Right lobe of liver (tissue), 6 donors: ENCODE results near the gene NR5A1. TPM values are rescaled to one million over a fixed set of nuclear protein-coding genes. Genes with fewer than 3 reads are reported as not detected.
A peak's percentile ranks its signal among the peaks of the same experiment; 100 is the strongest.

ENCODE experiments used
- ATAC-seq, 4 donors: fragments of 200-7000 bp; cut with Tn5 transposase; one replicate each; pipeline ENCODE4 v1.9.1; 2020; ENCODE audit warnings: mild to moderate bottlenecking in 4 of 4, moderate library complexity in 4 of 4
- DNase-seq, 3 donors: peaks; one replicate each; pipeline ENCODE4 v3.0.0-alpha.2; 2020
- H3K27ac ChIP-seq, 3 donors: fragments of 200-600 bp; one replicate each; pipeline ENCODE4 v1.8.0; 2022
- H3K27me3 ChIP-seq, 2 donors: fragments of 200-600 bp; one replicate each; pipeline ENCODE4 v1.8.0; 2022
- H3K36me3 ChIP-seq, 4 donors: fragments of 200-600 bp; sonication (generic) in 1 of 4; one replicate each; pipeline versions ENCODE4 v1.5.1 to v1.8.0; 2017 to 2022; ENCODE audit warnings: control low read depth in 1 of 4
- H3K4me1 ChIP-seq, 4 donors: fragments of 200-600 bp; sonication (generic) in 1 of 4; one replicate each; pipeline versions ENCODE4 v1.5.1 to v1.8.0; 2017 to 2022; ENCODE audit warnings: control low read depth in 1 of 4
- H3K4me3 ChIP-seq, 3 donors: fragments of 200-600 bp; one replicate each; pipeline ENCODE4 v1.8.0; 2022
- H3K9me3 ChIP-seq, 4 donors: fragments of 200-600 bp; sonication (generic) in 1 of 4; one replicate each; pipeline versions ENCODE4 v1.5.1 to v1.8.0; 2017 to 2022; ENCODE audit warnings: control low read depth in 1 of 4
- POLR2A ChIP-seq: fragments of 450-650 bp; IDR thresholded peaks from one replicate; pipeline ENCODE4 v1.6.1; 2017; ENCODE audit warnings: antibody characterized with exemption, mild to moderate bottlenecking
- WGBS: methylation state at CpG from one replicate; pipeline ENCODE4 v1.1.6; 2018; ENCODE audit warnings: low coverage, low lambda C conversion rate; ENCODE audit not compliant: insufficient coverage; ENCODE audit errors: missing lambda C conversion rate; 5-methylcytosine and 5-hydroxymethylcytosine counted together
- intact Hi-C, 2 donors: fragments of 100-400 bp; cut with DNase I; formaldehyde crosslinking; loops; one replicate each; pipeline versions ENCODE4 v1.11.2 to v1.14.1; 2022
- total RNA-seq, 6 experiments: library from RNA; depleted of rRNA in 2 of 6; stranded (reverse); fragments of >200 nt in 2 of 6; fragmentation: NEBNext Ultra II Directional in 3 of 6; extraction: Animal tissue kit (Norgen Biotek cat#: 25700) in 3 of 6; gene quantifications; one replicate each; pipeline versions ENCODE4 v1.1.0 to v1.2.4, GENCODE V29; 2016 to 2023
- TF ChIP-seq, protein P1 (sequence below), 4 donors: fragments of 200-600 bp in 3 of 4; fragments of 450-650 bp in 1 of 4; IDR thresholded peaks; one replicate each; pipeline versions ENCODE4 v1.5.1 to v1.8.0; 2016 to 2022; ENCODE audit warnings: antibody characterized with exemption in 4 of 4, mild to moderate bottlenecking in 2 of 4
- donor health status: DM: no; HTN: yes; CAD: no.
- donor health status: DM: no; HTN: no; CAD: no.
- donor health status: DM: no; HTN: no; CAD: no.
- donor health status: DM: no; HTN: yes; CAD: no.
- donor health status: DM: no; HTN: yes; CAD: no.

Gene NR5A1
- total RNA-seq, 6 experiments from 2014 or later = 0.26 TPM; not detected in 5

GRCh38 chr9:124453586-124454191 lies 53.5 kb downstream of the NR5A1 start:
- intact Hi-C loops = no loop called here
- H3K9me3 ChIP-seq = no peaks in the 10 kb centered on the region
- TF ChIP-seq, protein P1, sequence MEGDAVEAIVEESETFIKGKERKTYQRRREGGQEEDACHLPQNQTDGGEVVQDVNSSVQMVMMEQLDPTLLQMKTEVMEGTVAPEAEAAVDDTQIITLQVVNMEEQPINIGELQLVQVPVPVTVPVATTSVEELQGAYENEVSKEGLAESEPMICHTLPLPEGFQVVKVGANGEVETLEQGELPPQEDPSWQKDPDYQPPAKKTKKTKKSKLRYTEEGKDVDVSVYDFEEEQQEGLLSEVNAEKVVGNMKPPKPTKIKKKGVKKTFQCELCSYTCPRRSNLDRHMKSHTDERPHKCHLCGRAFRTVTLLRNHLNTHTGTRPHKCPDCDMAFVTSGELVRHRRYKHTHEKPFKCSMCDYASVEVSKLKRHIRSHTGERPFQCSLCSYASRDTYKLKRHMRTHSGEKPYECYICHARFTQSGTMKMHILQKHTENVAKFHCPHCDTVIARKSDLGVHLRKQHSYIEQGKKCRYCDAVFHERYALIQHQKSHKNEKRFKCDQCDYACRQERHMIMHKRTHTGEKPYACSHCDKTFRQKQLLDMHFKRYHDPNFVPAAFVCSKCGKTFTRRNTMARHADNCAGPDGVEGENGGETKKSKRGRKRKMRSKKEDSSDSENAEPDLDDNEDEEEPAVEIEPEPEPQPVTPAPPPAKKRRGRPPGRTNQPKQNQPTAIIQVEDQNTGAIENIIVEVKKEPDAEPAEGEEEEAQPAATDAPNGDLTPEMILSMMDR (IDR thresholded peaks at IDR 0.05) = no peak
- no peak for TF ChIP-seq POLR2A
- no peak overlapping the region for H3K27ac ChIP-seq
- no peaks in the 10 kb centered on the region for H3K36me3 ChIP-seq
- peak in 1 of 3 donors; percentile 39 for DNase-seq
- ATAC-seq = no peak
- H3K4me3 ChIP-seq = no peak overlapping the region
- WGBS = 26% methylated on average over 14 of the region's 35 CpGs
- H3K4me1 ChIP-seq = peaks cover 0 to 4% (median 0%) of the 10 kb centered on the region in 4 donors
- peaks cover 0 to 10% of the 10 kb centered on the region in 2 donors for H3K27me3 ChIP-seq

DNA sequence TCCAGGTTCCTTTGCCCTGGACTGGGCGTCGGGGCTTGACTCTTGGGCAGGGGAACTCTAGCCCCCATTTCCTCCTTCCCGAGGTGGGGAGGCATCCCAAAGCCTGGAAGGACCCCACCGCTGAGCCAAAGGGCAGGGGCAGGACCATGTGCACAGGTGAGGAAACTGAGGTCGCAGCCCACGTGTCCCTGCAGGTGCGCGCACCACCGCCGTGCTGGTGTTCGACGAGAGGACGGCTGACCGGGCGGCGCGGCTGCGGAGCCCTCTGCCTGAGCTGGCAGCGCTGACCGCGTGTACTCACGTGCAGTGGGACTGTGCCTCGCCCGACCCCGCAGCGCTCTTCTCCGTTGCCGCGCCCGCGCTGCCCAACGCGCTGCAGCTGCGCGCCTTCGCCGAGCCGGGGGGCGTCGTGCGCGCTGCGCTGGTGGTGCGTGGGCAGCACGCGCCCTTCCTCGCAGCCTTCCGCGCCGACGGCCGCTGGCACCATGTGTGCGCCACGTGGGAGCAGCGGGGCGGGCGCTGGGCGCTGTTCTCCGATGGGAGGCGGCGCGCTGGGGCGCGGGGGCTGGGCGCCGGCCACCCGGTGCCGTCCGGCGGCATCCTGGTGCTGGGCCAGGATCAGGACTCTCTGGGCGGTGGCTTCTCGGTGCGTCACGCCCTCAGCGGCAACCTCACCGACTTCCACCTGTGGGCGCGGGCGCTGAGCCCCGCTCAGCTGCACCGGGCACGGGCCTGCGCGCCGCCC lies 54.2 kb downstream of the NR5A1 start:
- TF ChIP-seq POLR2A = no peak
- TF ChIP-seq, protein P1 (IDR thresholded peaks at IDR 0.05) = no peak
- DNase-seq = peak in 1 of 3 donors; percentile 53
- Histone ChIP-seq H3K4me3 (no peak overlapping the region), H3K4me1 (peaks cover 0 to 4% (median 0%) of the 10 kb centered on the region in 4 donors), H3K27me3 (peaks cover 0 to 10% of the 10 kb centered on the region in 2 donors), H3K9me3 (no peaks in the 10 kb centered on the region), H3K27ac (no peak overlapping the region), H3K36me3 (no peaks in the 10 kb centered on the region)
- intact Hi-C loops = no loop called here
- no peak for ATAC-seq
- WGBS = 33% methylated on average over 11 of the region's 85 CpGs

- no peaks in the 10 kb centered on the region for H3K36me3 ChIP-seq
- H3K9me3 ChIP-seq = no peaks in the 10 kb centered on the region
- peaks cover 0 to 4% (median 0%) of the 10 kb centered on the region in 4 donors for H3K4me1 ChIP-seq
- TF ChIP-seq POLR2A = no peak
- TF ChIP-seq, protein P1 (IDR thresholded peaks at IDR 0.05) = no peak
- no peak overlapping the region for H3K4me3 ChIP-seq
- 40% methylated on average over 1 of the region's 19 CpGs for WGBS
- ATAC-seq (no peak), DNase-seq (peak in 1 of 3 donors; percentile 37)
- peaks cover 0 to 10% of the 10 kb centered on the region in 2 donors for H3K27me3 ChIP-seq
- no peak overlapping the region for H3K27ac ChIP-seq
- intact Hi-C loops = no loop called here
Observed at GRCh38 chr9:124452326-124452725, 54.9 kb downstream of the NR5A1 start.

DNA sequence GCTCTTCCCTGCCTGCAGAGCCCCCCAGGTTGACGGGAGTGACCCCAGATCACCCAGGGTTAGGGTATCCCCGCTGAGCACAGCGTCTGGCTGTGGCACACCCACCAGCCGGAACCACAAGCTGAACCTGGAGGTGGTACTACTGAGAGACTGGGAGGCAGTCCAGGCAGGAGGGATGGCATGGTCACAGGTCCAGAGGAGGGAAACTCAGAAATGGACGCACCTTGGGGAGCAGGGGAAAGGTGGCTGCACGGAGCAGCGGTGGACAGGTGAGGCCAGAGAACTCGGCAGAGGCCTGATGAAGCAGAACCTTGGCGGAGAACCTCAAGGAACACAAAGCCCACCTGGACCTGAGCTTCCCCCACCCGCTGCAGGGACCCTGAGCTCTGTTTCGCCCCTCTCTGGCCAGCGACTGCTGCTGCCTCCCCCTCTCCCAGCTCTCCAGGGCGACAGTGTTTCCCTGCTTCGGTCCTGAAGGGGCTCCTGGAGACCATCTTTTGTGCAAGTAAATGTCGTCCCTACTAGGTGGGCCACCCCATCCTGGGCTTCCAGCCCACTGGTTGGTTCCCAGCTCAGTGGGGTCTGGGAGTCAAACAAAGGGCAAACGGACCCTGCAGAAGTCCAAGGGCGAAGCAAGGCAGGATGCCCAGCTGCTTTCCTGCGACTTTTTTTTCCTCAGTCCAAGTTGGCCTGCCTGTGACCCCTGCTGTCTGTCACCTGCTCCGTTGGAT lies 56.1 kb downstream of the NR5A1 start:
- peaks cover 0 to 10% of the 10 kb centered on the region in 2 donors for H3K27me3 ChIP-seq
- no peak for DNase-seq

More for the DNA sequence above, 56.1 kb downstream of the NR5A1 start:
- Histone ChIP-seq H3K4me1 (peaks cover 0 to 4% (median 0%) of the 10 kb centered on the region in 4 donors), H3K4me3 (no peak overlapping the region), H3K9me3 (no peaks in the 10 kb centered on the region), H3K27ac (no peak overlapping the region), H3K36me3 (no peaks in the 10 kb centered on the region)
- no peak for TF ChIP-seq POLR2A
- TF ChIP-seq, protein P1 (IDR thresholded peaks at IDR 0.05) = no peak
- intact Hi-C loops = no loop called here
- WGBS = 29% methylated on average over 8 of the region's 19 CpGs
- peak in 1 of 4 donors; percentile 30 for ATAC-seq
